Right atrium auricular region (tissue), 2 donors: ENCODE measurements around the gene CUX1. TPM values are rescaled to one million over a fixed set of nuclear protein-coding genes. Genes with fewer than 3 reads are reported as not detected.
A peak's percentile ranks its signal among the peaks of the same experiment; 100 is the strongest.

ENCODE experiments used
- DNase-seq: peaks from one replicate; pipeline ENCODE4 v3.0.0-alpha.2; 2019; ENCODE audit warnings: low spot score
- H3K27ac ChIP-seq, 2 donors: fragments of 200-600 bp; sonication (generic); 1 replicate in 1 of 2; 2 replicates in 1 of 2; pipeline ENCODE4 v1.5.1; 2016 to 2019
- H3K27me3 ChIP-seq, 2 donors: fragments of 200-600 bp; sonication (generic); one replicate each; pipeline versions ENCODE4 v1.5.1 to v1.6.0; 2017 to 2019
- H3K36me3 ChIP-seq: fragments of 200-600 bp; sonication (generic); one replicate; pipeline ENCODE4 v1.5.1; 2016
- H3K4me1 ChIP-seq, 2 donors: fragments of 200-600 bp; sonication (generic); one replicate each; pipeline versions ENCODE4 v1.5.1 to v1.6.0; 2017 to 2019
- H3K4me3 ChIP-seq, 2 donors: fragments of 200-600 bp; sonication (generic); 1 replicate in 1 of 2; 2 replicates in 1 of 2; pipeline ENCODE4 v1.5.1; 2017 to 2019; ENCODE audit warnings: mild to moderate bottlenecking in 1 of 2, moderate library complexity in 1 of 2
- H3K9me3 ChIP-seq, 2 donors: fragments of 200-600 bp; sonication (generic); one replicate each; pipeline ENCODE4 v1.5.1; 2019
- total RNA-seq, 2 donors: library from RNA; depleted of rRNA; stranded (reverse); fragments of >200 nt; gene quantifications; one replicate each; pipeline ENCODE4 v1.1.0, GENCODE V29; 2016
- TF ChIP-seq, protein P1 (sequence below), 2 donors: fragments of 200-600 bp; sonication (generic); IDR thresholded peaks; one replicate each; pipeline ENCODE4 v1.5.1; 2019; ENCODE audit warnings: antibody characterized with exemption in 2 of 2

The CUX1 gene
- total RNA-seq, 2 donors from 2014 or later: 71.1 to 94.4 TPM

DNA sequence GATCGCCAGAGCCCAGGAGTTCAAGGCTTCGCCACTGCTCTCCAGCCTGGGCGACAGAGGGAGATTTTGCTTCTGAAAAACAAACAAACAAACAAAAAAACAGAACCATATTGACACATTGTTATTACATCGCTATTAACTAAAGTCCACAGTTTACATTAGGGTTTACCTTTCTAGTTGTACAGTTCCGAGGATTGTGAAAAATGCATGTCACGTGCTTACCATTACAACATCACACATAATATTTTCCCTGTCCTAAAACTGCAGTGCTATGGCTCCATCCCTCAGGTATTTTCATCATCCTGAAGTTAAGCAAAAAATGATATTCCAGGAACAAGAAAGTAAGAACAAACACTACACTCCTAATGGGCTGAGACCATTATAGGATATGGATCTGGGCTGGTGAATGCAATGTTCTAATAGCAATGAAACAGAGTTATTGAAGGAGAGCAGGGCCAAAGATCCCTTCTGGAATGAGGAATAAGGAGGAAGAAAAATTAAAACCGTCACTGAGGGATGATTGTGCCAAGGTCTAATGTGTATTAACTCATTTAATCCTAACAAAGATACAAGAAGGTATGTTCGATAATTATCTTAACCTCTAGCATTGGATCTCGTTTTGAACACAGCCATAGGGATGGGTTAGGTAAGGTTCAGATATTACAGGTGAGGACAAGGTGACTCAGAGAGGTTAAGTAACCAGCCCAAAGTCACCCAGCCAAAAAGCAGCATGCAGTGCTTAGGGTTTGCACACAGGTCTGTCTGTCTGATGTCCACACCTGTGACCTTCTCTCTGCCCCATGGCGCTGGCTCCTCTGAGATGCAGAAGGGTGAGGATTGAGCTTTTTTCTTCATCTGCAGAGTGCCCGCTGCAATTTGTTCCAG lies 14.0 kb upstream of the CUX1 start:
- no peaks in the 10 kb centered on the region for H3K9me3 ChIP-seq
- H3K36me3 ChIP-seq: no peaks in the 10 kb centered on the region
- H3K27ac ChIP-seq: no peak overlapping the region
- no peak overlapping the region for H3K4me3 ChIP-seq
- H3K4me1 ChIP-seq: no peaks in the 10 kb centered on the region
- H3K27me3 ChIP-seq: no peaks in the 10 kb centered on the region
- TF ChIP-seq, protein P1, sequence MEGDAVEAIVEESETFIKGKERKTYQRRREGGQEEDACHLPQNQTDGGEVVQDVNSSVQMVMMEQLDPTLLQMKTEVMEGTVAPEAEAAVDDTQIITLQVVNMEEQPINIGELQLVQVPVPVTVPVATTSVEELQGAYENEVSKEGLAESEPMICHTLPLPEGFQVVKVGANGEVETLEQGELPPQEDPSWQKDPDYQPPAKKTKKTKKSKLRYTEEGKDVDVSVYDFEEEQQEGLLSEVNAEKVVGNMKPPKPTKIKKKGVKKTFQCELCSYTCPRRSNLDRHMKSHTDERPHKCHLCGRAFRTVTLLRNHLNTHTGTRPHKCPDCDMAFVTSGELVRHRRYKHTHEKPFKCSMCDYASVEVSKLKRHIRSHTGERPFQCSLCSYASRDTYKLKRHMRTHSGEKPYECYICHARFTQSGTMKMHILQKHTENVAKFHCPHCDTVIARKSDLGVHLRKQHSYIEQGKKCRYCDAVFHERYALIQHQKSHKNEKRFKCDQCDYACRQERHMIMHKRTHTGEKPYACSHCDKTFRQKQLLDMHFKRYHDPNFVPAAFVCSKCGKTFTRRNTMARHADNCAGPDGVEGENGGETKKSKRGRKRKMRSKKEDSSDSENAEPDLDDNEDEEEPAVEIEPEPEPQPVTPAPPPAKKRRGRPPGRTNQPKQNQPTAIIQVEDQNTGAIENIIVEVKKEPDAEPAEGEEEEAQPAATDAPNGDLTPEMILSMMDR (IDR thresholded peaks at IDR 0.05): no peak
- no peak for DNase-seq

DNA sequence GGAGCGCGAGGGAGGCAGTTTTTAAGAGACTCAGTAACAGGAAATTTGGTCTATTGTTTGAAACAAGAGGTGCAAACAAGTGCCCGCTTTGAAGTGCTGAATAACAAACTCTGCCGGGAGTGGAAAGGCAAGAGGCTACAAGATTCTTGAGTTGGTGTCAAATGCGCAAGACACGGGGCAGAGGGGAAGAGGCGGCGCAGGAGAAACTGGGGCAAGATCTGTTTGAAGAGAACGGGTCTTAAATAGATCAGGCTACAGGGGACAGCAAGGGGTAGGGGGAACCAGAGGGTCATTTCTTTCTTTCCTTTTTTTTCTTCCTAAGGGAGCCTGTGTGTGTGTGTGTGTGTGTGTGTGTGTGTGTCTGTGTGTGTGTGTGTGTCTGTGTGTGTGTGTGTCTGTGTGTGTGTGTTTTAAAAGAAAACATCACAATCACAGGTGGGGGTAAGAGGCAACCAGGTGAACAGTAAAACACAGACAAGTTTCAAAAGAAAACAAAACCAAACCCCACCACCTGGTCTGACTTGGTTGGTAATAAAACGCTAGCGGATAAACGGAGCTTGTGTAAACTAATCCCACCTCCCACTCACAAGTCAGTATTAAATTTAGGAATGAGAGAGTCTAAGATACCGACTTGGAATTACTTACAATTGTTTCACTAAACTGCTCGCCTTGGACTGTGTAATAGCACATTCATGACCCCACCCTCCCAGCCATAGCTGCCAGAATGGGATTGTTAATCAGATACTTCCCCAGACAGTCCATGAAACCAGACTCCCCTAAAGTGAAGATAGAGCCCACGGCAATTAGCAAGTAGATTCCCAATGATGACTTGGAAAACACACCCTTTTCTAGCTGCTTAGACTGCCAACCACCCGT lies 13.1 kb upstream of the CUX1 start:
- no peaks in the 10 kb centered on the region for H3K4me1 ChIP-seq
- H3K27ac ChIP-seq: no peak overlapping the region
- H3K9me3 ChIP-seq: no peaks in the 10 kb centered on the region
- H3K4me3 ChIP-seq: no peak overlapping the region
- no peaks in the 10 kb centered on the region for H3K27me3 ChIP-seq
- DNase-seq: no peak
- no peaks in the 10 kb centered on the region for H3K36me3 ChIP-seq
- TF ChIP-seq, protein P1 (IDR thresholded peaks at IDR 0.05): no peak

DNA sequence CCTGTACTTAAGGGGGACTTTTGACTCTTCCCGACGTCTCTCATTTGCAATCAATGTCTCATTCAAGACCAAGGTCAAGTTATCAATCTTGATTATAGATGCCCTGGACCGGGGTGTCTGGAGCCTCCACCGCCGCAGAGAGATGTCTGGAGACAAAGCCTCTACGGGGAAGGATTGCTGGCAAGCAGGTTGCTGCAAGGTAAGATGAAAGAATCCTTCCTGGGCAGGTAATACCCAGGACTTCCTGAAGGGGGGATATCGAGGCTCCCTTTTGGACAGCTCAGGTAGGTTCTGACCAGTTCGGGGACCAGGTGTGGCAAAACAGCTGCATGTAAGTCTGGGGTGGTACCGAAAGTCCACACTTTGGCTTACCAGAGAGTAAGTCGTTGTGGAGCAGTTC lies 12.5 kb upstream of the CUX1 start:
- no peak overlapping the region for H3K27ac ChIP-seq
- DNase-seq: no peak
- no peak overlapping the region for H3K4me3 ChIP-seq
- TF ChIP-seq, protein P1 (IDR thresholded peaks at IDR 0.05): no peak
- H3K4me1 ChIP-seq: no peaks in the 10 kb centered on the region
- no peaks in the 10 kb centered on the region for H3K9me3 ChIP-seq
- no peaks in the 10 kb centered on the region for H3K36me3 ChIP-seq
- H3K27me3 ChIP-seq: no peaks in the 10 kb centered on the region

DNA sequence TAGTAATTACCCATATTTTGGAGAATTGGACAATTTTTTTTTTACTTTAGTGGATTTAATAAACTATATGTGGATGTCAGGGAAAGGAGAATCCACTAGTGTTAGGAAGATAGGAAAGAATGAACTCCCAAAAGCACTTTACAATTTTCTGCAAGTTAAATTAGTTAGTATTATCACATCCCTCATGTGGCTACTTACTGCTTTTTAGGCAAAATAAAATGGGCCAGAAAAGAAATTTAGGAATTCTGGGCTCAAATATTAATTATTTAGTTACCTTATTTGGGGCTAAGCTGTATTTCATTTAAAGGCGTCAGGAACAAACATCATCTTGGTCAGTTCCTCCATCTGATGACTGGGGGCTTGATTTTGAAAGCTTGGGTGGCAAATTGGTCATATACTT lies 4.8 kb upstream of the CUX1 start:
- Histone ChIP-seq H3K9me3 (no peaks in the 10 kb centered on the region), H3K36me3 (no peaks in the 10 kb centered on the region), H3K4me3 (no peak overlapping the region), H3K4me1 (peaks cover 0 to 18% of the 10 kb centered on the region in 2 donors), H3K27ac (no peak overlapping the region), H3K27me3 (no peaks in the 10 kb centered on the region)
- TF ChIP-seq, protein P1 (IDR thresholded peaks at IDR 0.05): no peak
- no peak for DNase-seq

DNA sequence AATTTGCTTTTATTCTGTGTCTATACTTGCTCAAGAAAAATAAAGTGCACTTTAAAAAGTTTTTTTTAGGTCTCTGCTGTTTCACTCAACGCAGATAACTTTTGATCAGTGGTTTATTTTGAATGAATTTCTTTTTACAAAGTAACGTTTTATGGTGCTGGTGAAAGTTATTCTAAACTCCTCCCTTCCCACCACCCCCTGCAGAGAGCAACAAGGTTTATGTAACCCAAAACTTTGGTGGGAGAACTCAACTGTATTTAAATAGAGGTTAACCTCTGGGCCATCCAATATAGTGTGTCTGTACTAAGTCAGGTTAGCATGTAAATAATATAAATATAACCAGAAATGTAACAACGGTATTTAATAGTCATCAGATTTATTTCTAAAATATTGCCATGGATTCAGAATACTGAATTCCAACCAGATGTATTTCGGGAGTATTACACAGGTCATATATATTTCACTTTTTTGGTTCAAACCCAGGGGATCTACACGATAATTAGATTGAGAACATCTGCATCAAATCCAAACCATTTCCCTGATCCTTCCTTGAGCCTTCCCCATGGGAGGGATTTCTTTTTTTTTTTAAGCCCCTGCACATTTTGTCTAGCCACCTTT lies 3.9 kb upstream of the CUX1 start:
- no peak overlapping the region for H3K27ac ChIP-seq
- DNase-seq: no peak
- H3K4me1 ChIP-seq: peaks cover 0 to 28% of the 10 kb centered on the region in 2 donors

More for the DNA sequence above, 3.9 kb upstream of the CUX1 start:
- Histone ChIP-seq H3K9me3 (no peaks in the 10 kb centered on the region), H3K27me3 (no peaks in the 10 kb centered on the region), H3K36me3 (no peaks in the 10 kb centered on the region), H3K4me3 (peak overlapping the region; percentile 60 to 92)
- TF ChIP-seq, protein P1 (IDR thresholded peaks at IDR 0.05): no peak
